ENCODE measurements around the gene ARHGDIA. TPM values are rescaled to one million over a fixed set of nuclear protein-coding genes. Genes with fewer than 3 reads are reported as not detected.
A peak's percentile ranks its signal among the peaks of the same experiment; 100 is the strongest.

Gene ARHGDIA
- total RNA-seq, 5 donors from 2014 or later (not counting 1 experiment from before 2014, with no cell fraction given), result 473 to 577 (median 504) TPM

DNA sequence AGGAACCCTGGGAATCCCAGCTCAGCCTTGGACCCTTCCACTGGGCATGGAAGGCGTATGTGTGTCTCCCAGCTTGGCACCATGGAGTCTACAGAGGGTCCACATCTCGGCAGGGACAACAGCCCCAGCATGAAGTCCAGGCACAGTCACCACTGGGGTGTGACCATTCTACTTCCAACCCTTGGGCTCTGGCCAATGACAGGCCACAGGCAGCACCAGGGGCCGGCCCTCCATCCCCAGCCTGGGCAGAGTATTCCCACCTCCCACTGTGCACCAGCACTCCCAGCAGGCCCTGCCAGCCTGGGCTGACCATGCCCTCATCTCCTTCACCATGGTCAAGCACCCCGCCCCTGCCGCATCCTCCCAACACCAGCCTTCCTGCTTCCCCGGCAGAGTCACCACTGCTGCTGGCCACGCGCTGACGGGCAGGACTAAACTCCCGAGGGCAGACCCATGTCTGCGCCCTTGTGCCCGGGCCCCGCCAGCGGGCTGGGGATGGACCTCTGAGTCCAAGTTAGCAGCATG is 26.7 kb downstream of the ARHGDIA start:
- no peaks in the 10 kb centered on the region for H3K27me3 Mint-ChIP-seq
- no peak overlapping the region for H3K27ac Mint-ChIP-seq
- H3K4me3 ChIP-seq (ENCODE audit: control insufficient read depth in 1 of 2, extremely low read depth in 1 of 2, low read length in 1 of 2), result no peak overlapping the region
- no peaks in the 10 kb centered on the region for H3K27me3 ChIP-seq (replicated peaks in 1 of 2; ENCODE audit: control insufficient read depth in 2 of 2, extremely low read depth in 1 of 2, insufficient read depth in 2 of 2, low read length in 1 of 2)
- peaks cover 20% of the 10 kb centered on the region for H3K36me3 Mint-ChIP-seq
- no peaks in the 10 kb centered on the region for H3K4me1 ChIP-seq (ENCODE audit: control insufficient read depth in 1 of 2, extremely low read depth in 1 of 2, insufficient read depth in 2 of 2, low read length in 2 of 2)
- POLR2A ChIA-PET, result no interaction called here
- ATAC-seq (replicated peaks in 1 of 4) (no peak), DNase-seq (no peak)
- H3K9me3 ChIP-seq, result no peaks in the 10 kb centered on the region
- 97% methylated on average over 14 of the region's 14 CpGs for WGBS (ENCODE audit: insufficient coverage)
- peaks cover 15 to 55% of the 10 kb centered on the region in 2 donors for H3K36me3 ChIP-seq (ENCODE audit: control insufficient read depth in 2 of 2, extremely low read depth in 1 of 2, insufficient read depth in 1 of 2, low read length in 1 of 2)
- no peak overlapping the region for H3K27ac ChIP-seq (ENCODE audit: low read length)
- no peaks in the 10 kb centered on the region for H3K9me3 Mint-ChIP-seq
- CTCF ChIA-PET, result no interaction called here
- H3K4me1 Mint-ChIP-seq, result no peaks in the 10 kb centered on the region
- no peak overlapping the region for H3K4me3 Mint-ChIP-seq

DNA sequence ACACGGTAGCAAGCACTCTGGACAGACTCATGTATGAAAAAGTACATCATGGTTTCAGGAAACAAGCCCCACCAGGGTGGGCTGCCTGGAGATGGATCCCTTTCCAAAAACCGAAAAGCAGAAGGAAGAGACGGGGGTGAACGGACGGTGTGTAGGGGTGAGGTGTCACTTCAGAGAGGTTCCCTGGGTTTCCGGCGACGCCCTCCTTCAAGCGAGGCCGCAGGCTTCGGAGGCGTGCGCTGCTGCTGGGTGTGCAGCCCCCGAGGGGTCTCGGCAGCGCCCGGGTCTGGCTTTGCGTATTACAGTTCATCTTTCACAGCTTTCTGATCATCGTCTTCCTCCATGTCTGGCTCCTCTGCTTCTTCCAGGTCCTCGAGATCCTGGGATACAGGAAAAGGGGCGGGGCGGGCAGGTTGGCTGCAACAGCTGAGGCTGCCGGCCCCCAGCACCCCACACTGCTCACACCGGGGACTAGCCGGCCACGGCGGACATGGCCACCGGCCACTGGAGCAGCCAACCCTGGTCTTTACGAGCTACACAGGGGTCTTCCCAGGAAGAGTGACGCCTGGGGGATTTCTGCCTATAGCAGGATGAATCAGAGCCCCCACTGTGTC is 27.3 kb downstream of the ARHGDIA start:
- Histone ChIP-seq H3K4me3 (ENCODE audit: control insufficient read depth in 1 of 2, extremely low read depth in 1 of 2, low read length in 1 of 2) (no peak overlapping the region), H3K9me3 (no peaks in the 10 kb centered on the region), H3K27me3 (replicated peaks in 1 of 2; ENCODE audit: control insufficient read depth in 2 of 2, extremely low read depth in 1 of 2, insufficient read depth in 2 of 2, low read length in 1 of 2) (no peaks in the 10 kb centered on the region), H3K27ac (ENCODE audit: low read length) (no peak overlapping the region), H3K36me3 (ENCODE audit: control insufficient read depth in 2 of 2, extremely low read depth in 1 of 2, insufficient read depth in 1 of 2, low read length in 1 of 2) (peaks cover 15 to 55% of the 10 kb centered on the region in 2 donors), H3K4me1 (ENCODE audit: control insufficient read depth in 1 of 2, extremely low read depth in 1 of 2, insufficient read depth in 2 of 2, low read length in 2 of 2) (no peaks in the 10 kb centered on the region)
- H3K36me3 Mint-ChIP-seq, result peaks cover 20% of the 10 kb centered on the region
- ATAC-seq (replicated peaks in 1 of 4) (no peak), DNase-seq (no peak)
- no peaks in the 10 kb centered on the region for H3K27me3 Mint-ChIP-seq
- WGBS (ENCODE audit: insufficient coverage), result 93% methylated on average over 26 of the region's 30 CpGs
- POLR2A ChIA-PET, result no interaction called here
- CTCF ChIA-PET, result no interaction called here
- H3K4me3 Mint-ChIP-seq, result no peak overlapping the region
- no peaks in the 10 kb centered on the region for H3K4me1 Mint-ChIP-seq
- no peak overlapping the region for H3K27ac Mint-ChIP-seq
- no peaks in the 10 kb centered on the region for H3K9me3 Mint-ChIP-seq

DNA sequence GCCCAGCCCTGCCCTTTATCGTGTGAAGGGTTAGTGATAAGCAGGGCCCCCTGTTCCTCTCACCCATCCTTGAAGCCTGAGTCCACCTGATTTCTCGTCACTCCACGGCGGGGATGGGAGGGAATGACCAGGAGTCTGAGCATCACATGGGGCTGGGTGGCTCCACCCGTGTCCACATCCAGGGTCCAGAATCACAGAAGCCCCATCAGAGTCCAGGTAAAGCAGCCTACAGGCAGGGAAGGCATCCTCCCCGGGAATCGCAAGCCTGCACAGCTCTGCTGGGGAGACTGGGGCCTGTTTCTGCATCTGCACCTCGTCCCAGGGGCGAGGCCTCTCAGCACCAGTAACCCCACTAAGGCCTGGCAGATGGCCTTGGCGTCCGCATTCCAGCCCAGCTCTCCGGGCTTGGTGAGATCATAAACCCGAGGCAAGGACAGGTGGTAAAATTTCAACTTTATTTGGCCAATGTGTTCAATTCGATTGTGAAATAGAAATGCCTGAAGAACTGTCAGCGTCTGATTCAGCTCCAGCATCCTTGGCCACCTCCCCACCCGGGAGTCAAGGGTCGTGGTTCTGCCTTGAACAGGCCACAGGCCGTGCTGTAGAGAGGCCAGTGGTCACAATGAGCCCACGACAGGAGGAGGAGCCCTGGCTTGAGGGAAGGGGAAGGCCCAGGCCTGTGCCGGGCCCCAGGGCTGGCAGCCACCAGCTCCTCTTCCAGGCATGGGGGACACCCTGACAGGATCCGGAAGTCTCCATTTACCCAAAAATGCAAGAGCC is 28.2 kb downstream of the ARHGDIA start:
- no peaks in the 10 kb centered on the region for H3K27me3 Mint-ChIP-seq
- ATAC-seq (replicated peaks in 1 of 4) (no peak), DNase-seq (no peak)
- peaks cover 15 to 51% of the 10 kb centered on the region in 2 donors for H3K36me3 ChIP-seq (ENCODE audit: control insufficient read depth in 2 of 2, extremely low read depth in 1 of 2, insufficient read depth in 1 of 2, low read length in 1 of 2)
- WGBS (ENCODE audit: insufficient coverage), result 91% methylated on average over 19 of the region's 21 CpGs
- peak overlapping the region in 1 of 2 donors; percentile 52 for H3K27ac Mint-ChIP-seq
- H3K27me3 ChIP-seq (replicated peaks in 1 of 2; ENCODE audit: control insufficient read depth in 2 of 2, extremely low read depth in 1 of 2, insufficient read depth in 2 of 2, low read length in 1 of 2), result no peaks in the 10 kb centered on the region
- H3K9me3 ChIP-seq, result no peaks in the 10 kb centered on the region
- ChIA-PET POLR2A (no interaction called here), CTCF (no interaction called here)
- H3K9me3 Mint-ChIP-seq, result no peaks in the 10 kb centered on the region
- H3K36me3 Mint-ChIP-seq, result peaks cover 20% of the 10 kb centered on the region
- H3K27ac ChIP-seq (ENCODE audit: low read length), result no peak overlapping the region
- no peak overlapping the region for H3K4me3 ChIP-seq (ENCODE audit: control insufficient read depth in 1 of 2, extremely low read depth in 1 of 2, low read length in 1 of 2)
- H3K4me1 ChIP-seq (ENCODE audit: control insufficient read depth in 1 of 2, extremely low read depth in 1 of 2, insufficient read depth in 2 of 2, low read length in 2 of 2), result no peaks in the 10 kb centered on the region
- no peaks in the 10 kb centered on the region for H3K4me1 Mint-ChIP-seq
- H3K4me3 Mint-ChIP-seq, result no peak overlapping the region

DNA sequence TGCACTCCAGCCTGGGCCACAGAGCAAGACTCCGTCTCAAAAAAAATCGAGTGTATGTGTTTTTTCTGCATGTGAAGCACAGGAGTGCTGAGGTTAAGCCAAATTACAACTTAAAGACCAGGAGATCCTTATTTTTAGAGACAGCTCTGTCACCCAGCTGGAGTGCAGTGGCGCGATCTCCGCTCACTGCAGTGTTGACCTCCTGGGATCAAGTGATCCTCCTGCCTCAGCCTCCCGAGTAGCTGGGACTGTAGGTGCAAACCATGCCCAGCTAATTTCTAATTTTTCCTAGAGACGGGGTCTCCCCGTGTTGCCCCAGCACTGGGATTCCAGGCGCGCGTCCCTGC is 28.8 kb downstream of the ARHGDIA start:
- peaks cover 20% of the 10 kb centered on the region for H3K36me3 Mint-ChIP-seq
- Histone ChIP-seq H3K27me3 (replicated peaks in 1 of 2; ENCODE audit: control insufficient read depth in 2 of 2, extremely low read depth in 1 of 2, insufficient read depth in 2 of 2, low read length in 1 of 2) (no peaks in the 10 kb centered on the region), H3K4me3 (ENCODE audit: control insufficient read depth in 1 of 2, extremely low read depth in 1 of 2, low read length in 1 of 2) (no peak overlapping the region), H3K36me3 (ENCODE audit: control insufficient read depth in 2 of 2, extremely low read depth in 1 of 2, insufficient read depth in 1 of 2, low read length in 1 of 2) (peaks cover 15 to 47% of the 10 kb centered on the region in 2 donors), H3K27ac (ENCODE audit: low read length) (no peak overlapping the region), H3K9me3 (no peaks in the 10 kb centered on the region), H3K4me1 (ENCODE audit: control insufficient read depth in 1 of 2, extremely low read depth in 1 of 2, insufficient read depth in 2 of 2, low read length in 2 of 2) (no peaks in the 10 kb centered on the region)
- no peak for DNase-seq
- ChIA-PET POLR2A (no interaction called here), CTCF (no interaction called here)
- H3K27me3 Mint-ChIP-seq, result no peaks in the 10 kb centered on the region
- no peaks in the 10 kb centered on the region for H3K4me1 Mint-ChIP-seq
- H3K27ac Mint-ChIP-seq, result peak overlapping the region in 1 of 2 donors; percentile 52
- ATAC-seq (replicated peaks in 1 of 4), result no peak
- 97% methylated on average over 11 of the region's 11 CpGs for WGBS (ENCODE audit: insufficient coverage)
- H3K9me3 Mint-ChIP-seq, result no peaks in the 10 kb centered on the region
- no peak overlapping the region for H3K4me3 Mint-ChIP-seq

DNA sequence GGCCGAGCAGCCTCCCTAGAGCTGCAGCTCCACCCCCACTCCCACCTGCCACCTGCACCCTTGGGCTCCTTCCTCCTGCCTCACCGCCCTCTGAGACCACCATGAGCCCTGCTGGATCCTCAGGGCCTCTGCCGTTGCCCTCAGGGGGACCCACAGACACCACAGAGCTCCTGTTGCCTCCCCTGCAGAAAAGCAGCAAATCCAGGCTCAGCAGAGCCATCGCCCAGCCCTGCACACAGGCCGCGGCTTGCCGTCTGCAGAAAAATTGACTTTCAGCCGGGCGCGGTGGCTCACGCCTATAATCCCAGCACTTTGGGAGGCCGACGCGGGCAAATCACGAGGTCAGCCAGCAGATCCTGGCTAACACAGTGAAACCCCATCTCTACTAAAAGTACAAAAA is 29.3 kb downstream of the ARHGDIA start:
- Mint-ChIP-seq H3K4me3 (no peak overlapping the region), H3K27ac (no peak overlapping the region), H3K36me3 (peaks cover 20% of the 10 kb centered on the region), H3K9me3 (no peaks in the 10 kb centered on the region), H3K27me3 (no peaks in the 10 kb centered on the region), H3K4me1 (no peaks in the 10 kb centered on the region)
- H3K27me3 ChIP-seq (replicated peaks in 1 of 2; ENCODE audit: control insufficient read depth in 2 of 2, extremely low read depth in 1 of 2, insufficient read depth in 2 of 2, low read length in 1 of 2), result no peaks in the 10 kb centered on the region
- DNase-seq (no peak), ATAC-seq (replicated peaks in 1 of 4) (no peak)
- no peak overlapping the region for H3K4me3 ChIP-seq (ENCODE audit: control insufficient read depth in 1 of 2, extremely low read depth in 1 of 2, low read length in 1 of 2)
- H3K27ac ChIP-seq (ENCODE audit: low read length), result no peak overlapping the region
- ChIA-PET POLR2A (no interaction called here), CTCF (interaction anchor here in 1 of 2 donors (0.6 kb wide), 1 partner anchor 120 kb away, joined by 3 read pairs; no protein-coding TSS in a partner anchor)
- 92% methylated on average over 15 of the region's 15 CpGs for WGBS (ENCODE audit: insufficient coverage)
- H3K4me1 ChIP-seq (ENCODE audit: control insufficient read depth in 1 of 2, extremely low read depth in 1 of 2, insufficient read depth in 2 of 2, low read length in 2 of 2), result no peaks in the 10 kb centered on the region
- peaks cover 15 to 42% of the 10 kb centered on the region in 2 donors for H3K36me3 ChIP-seq (ENCODE audit: control insufficient read depth in 2 of 2, extremely low read depth in 1 of 2, insufficient read depth in 1 of 2, low read length in 1 of 2)
- H3K9me3 ChIP-seq, result no peaks in the 10 kb centered on the region

DNA sequence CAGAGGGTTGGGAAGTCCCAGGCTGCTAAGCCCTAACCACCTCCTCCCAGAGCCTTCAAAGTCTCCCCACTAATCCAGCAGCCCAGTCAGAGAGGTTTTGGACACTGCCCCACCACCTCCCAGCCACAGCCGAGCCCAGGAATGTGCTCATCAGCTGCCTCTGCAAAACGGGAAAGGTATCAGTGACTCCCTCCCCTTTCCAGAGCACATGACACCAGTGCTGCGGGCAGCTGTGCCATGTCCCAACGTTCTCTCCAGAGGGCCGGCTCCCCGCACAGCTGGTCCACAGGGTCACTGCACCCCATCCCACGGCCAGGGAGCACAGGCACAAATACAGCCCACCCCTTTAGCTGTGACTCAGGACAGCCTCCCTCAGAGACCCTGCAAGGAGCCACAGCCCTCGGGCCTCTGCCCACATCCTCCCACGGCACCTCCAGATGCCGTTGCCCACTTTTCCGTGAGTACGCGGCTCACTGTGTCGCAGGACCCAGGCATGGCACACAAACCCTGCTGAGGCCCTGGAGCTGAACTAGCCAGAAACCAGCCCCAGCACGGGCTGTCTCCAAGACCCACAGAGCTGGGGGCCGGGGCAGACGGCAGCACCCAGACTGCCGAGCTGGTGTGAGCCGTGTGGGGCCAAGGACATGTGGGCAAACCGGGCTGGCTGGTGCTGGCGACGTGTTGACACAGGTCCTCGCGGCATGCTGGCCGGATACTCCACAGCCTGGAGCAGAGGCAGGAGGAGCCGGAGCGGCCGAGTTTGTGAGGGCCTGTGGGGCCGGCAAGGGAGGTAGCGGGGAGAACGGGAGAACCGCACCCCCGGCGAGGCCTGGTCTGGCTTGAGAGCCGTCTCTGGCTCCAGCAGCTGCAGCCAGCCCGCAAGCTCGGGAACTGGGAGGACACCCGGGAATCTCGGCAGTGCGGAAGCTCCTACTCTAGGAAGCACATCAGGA is 30.0 kb downstream of the ARHGDIA start:
- no peak overlapping the region for H3K27ac Mint-ChIP-seq
- H3K36me3 ChIP-seq (ENCODE audit: control insufficient read depth in 2 of 2, extremely low read depth in 1 of 2, insufficient read depth in 1 of 2, low read length in 1 of 2), result peaks cover 10 to 35% of the 10 kb centered on the region in 2 donors
- H3K27me3 ChIP-seq (replicated peaks in 1 of 2; ENCODE audit: control insufficient read depth in 2 of 2, extremely low read depth in 1 of 2, insufficient read depth in 2 of 2, low read length in 1 of 2), result no peaks in the 10 kb centered on the region
- no peak overlapping the region for H3K4me3 ChIP-seq (ENCODE audit: control insufficient read depth in 1 of 2, extremely low read depth in 1 of 2, low read length in 1 of 2)
- no peak for ATAC-seq (replicated peaks in 1 of 4)
- H3K4me3 Mint-ChIP-seq, result no peak overlapping the region
- WGBS (ENCODE audit: insufficient coverage), result 87% methylated on average over 40 of the region's 40 CpGs
- no peaks in the 10 kb centered on the region for H3K4me1 Mint-ChIP-seq
- no peaks in the 10 kb centered on the region for H3K9me3 Mint-ChIP-seq
- no peak overlapping the region for H3K27ac ChIP-seq (ENCODE audit: low read length)
- no peaks in the 10 kb centered on the region for H3K9me3 ChIP-seq
- peaks cover 17% of the 10 kb centered on the region for H3K36me3 Mint-ChIP-seq
- CTCF ChIA-PET, result interaction anchor here in 1 of 2 donors (0.6 kb wide), 1 partner anchor 119 kb away, joined by 3 read pairs; no protein-coding TSS in a partner anchor
- POLR2A ChIA-PET, result no interaction called here
- H3K4me1 ChIP-seq (ENCODE audit: control insufficient read depth in 1 of 2, extremely low read depth in 1 of 2, insufficient read depth in 2 of 2, low read length in 2 of 2), result no peaks in the 10 kb centered on the region
- no peak for DNase-seq
- H3K27me3 Mint-ChIP-seq, result no peaks in the 10 kb centered on the region

Data from T-cell (primary cell).